NCI-H82 (cell line): ENCODE measurements around the gene CEP250.

Experiments
- DNase-seq: peaks from one replicate; lab custom pipeline; 2025; lab: John Stamatoyannopoulos, UW

CEP250 gene

DNA sequence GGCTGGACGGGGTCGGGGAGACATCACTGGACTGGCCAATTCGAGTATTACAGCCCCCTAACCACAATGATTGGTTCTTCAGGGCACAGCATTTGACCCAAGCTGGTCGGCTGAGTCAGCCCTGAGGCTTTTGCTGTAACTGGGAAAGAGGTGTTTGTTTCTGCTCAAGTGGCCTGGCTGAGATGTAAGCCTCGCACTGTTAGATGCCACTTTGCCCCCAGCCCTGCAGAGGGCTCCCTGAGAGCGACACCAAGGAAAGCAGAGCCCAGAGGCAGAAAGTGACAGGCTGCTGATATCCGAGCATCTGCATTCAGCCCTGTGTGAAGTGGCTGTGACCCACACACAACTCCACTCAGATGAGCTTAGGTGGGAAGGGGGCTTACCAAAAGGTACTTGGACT lies 105.9 kb downstream of the CEP250 start:
- DNase-seq: peak; percentile 69

GRCh38 chr20:35561671-35562070 lies 106.3 kb downstream of the CEP250 start:
- DNase-seq: no peak

- no peak for DNase-seq
Measured at GRCh38 chr20:35562541-35563110, 107.2 kb downstream of the CEP250 start.

DNA sequence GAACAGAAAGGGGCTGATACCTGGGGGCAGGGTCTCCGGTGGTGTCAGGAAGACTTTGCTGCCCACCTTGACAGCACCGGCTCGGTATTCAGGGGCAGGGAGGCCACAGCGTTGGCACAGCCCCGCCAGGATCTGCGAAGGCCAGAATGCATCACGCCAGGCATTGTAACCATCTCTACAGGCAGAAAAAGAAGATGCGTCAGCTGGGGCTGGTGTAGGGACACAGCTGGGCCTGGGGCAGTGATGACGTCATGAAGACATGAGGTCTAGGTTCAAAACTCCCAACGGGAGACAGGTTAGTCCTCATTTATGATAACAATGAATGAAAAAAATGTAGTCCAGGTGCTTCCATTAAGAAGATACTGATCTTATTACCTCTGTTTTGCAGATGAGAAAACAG lies 108.4 kb downstream of the CEP250 start:
- no peak for DNase-seq

- DNase-seq: no peak
Measured at GRCh38 chr20:35564905-35565304, 109.5 kb downstream of the CEP250 start.

GRCh38 chr20:35568645-35569044 lies 113.2 kb downstream of the CEP250 start:
- DNase-seq: peak; percentile 55
